ENCODE data around the gene STIMATE. TPM values are rescaled to one million over a fixed set of nuclear protein-coding genes. Genes with fewer than 3 reads are reported as not detected.

Gene STIMATE
- total and polyA plus RNA-seq, 9 of the 15 experiments (the other 6 are each of a cell fraction or from before 2014, with no cell fraction given) = 0.14 to 7.7 (median 4.9) TPM

GRCh38 chr3:52879581-52879980, 17.8 kb downstream of the STIMATE start:
- no peaks in the 10 kb centered on the region for H3K79me2 ChIP-seq (ENCODE audit: control insufficient read depth, insufficient read depth, low read length)

More at GRCh38 chr3:52879581-52879980, 17.8 kb downstream of the STIMATE start:
- DNase-seq (ENCODE audit: extremely low read depth in 1 of 4, low spot score in 3 of 4) (no peak), FAIRE-seq (no peak), ATAC-seq (no peak)
- intact Hi-C loops (cut with micrococcal nuclease) = no loop called here
- Histone ChIP-seq H3K4me1 (replicated peaks in 1 of 2; ENCODE audit: control insufficient read depth in 2 of 2, insufficient read depth in 2 of 2, low read length in 2 of 2) (peaks cover 4 to 18% of the 10 kb centered on the region in 2 experiments; a peak in 4 of 5 replicates), H3K4me2 (ENCODE audit: insufficient read depth, low read length) (no peak overlapping the region), H3K4me3 (no peak overlapping the region), H3K27ac (ENCODE audit: extremely low read depth, low read depth, low read length) (no peak overlapping the region), H3K27me3 (ENCODE audit: control insufficient read depth in 2 of 2, insufficient read depth in 2 of 2, low read length in 2 of 2) (no peaks in the 10 kb centered on the region), H3K9me1 (ENCODE audit: control insufficient read depth, insufficient read depth, low read length) (no peaks in the 10 kb centered on the region), H3K9ac (ENCODE audit: insufficient read depth in 1 of 2, low read depth in 2 of 2, low read length in 2 of 2) (no peak overlapping the region), H2AFZ (ENCODE audit: low read depth, low read length) (no peak overlapping the region), H4K20me1 (replicated peaks; ENCODE audit: control insufficient read depth, insufficient read depth, low read length) (no peaks in the 10 kb centered on the region), H3K9me3 (replicated peaks; ENCODE audit: control insufficient read depth, insufficient read depth, low read depth, low read length) (no peaks in the 10 kb centered on the region), H3K36me3 (ENCODE audit: control insufficient read depth, insufficient read depth, low read length) (no peaks in the 10 kb centered on the region)
- BruUV-seq (replicated peaks) = no TSS peak
- ChIA-PET CTCF (ENCODE audit: low intra/inter-chr PET ratio) (no interaction called here), POLR2A (interaction anchor here (2.1 kb wide), 1 partner anchor 14 kb away, joined by 11 read pairs; no protein-coding TSS in a partner anchor)
- WGBS (ENCODE audit: insufficient coverage, low coverage, missing lambda C conversion rate) = no CpG with 5 or more reads among the region's 4 CpGs
- no peak for TF ChIP-seq FOXM1 (IDR thresholded peaks at IDR 0.05; ENCODE audit: low read depth)
- no peak for TF ChIP-seq FOXM1 (CRISPR knock-in tag; IDR thresholded peaks at IDR 0.05; ENCODE audit: low read depth)
- TF ChIP-seq ZNF551 (CRISPR knock-in tag; IDR thresholded peaks at IDR 0.05) = no peak
- TF ChIP-seq MTA1 (IDR thresholded peaks at IDR 0.05; ENCODE audit: borderline replicate concordance) = no peak
- no peak for TF ChIP-seq NR1H2 (CRISPR knock-in tag; IDR thresholded peaks at IDR 0.05)
- TF ChIP-seq ZZZ3 (IDR thresholded peaks at IDR 0.05) = no peak
- TF ChIP-seq CTBP1 (IDR thresholded peaks at IDR 0.05; ENCODE audit: borderline replicate concordance) = no peak
- TF ChIP-seq HINFP (tag; conservative IDR thresholded peaks at IDR 0.05; ENCODE audit: low read depth) = no peak
- no peak for TF ChIP-seq TAF7 (tag; IDR thresholded peaks at IDR 0.05)
- TF ChIP-seq ZNF121 (CRISPR knock-in tag; conservative IDR thresholded peaks at IDR 0.05) = no peak
- TF ChIP-seq MCM2 (IDR thresholded peaks at IDR 0.05; ENCODE audit: low read depth) = no peak
- no peak for TF ChIP-seq PYGO2 (tag; IDR thresholded peaks at IDR 0.05)
- TF ChIP-seq ZNF561 (CRISPR knock-in tag; conservative IDR thresholded peaks at IDR 0.05) = no peak
- TF ChIP-seq ZBTB1 (CRISPR knock-in tag; IDR thresholded peaks at IDR 0.05; ENCODE audit: borderline replicate concordance, low read depth) = no peak
- no peak for TF ChIP-seq RAD51 (IDR thresholded peaks at IDR 0.05; ENCODE audit: borderline replicate concordance, low read depth)
- TF ChIP-seq, protein P1, sequence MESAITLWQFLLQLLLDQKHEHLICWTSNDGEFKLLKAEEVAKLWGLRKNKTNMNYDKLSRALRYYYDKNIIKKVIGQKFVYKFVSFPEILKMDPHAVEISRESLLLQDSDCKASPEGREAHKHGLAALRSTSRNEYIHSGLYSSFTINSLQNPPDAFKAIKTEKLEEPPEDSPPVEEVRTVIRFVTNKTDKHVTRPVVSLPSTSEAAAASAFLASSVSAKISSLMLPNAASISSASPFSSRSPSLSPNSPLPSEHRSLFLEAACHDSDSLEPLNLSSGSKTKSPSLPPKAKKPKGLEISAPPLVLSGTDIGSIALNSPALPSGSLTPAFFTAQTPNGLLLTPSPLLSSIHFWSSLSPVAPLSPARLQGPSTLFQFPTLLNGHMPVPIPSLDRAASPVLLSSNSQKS (CRISPR knock-in tag; IDR thresholded peaks at IDR 0.05) = no peak
- TF ChIP-seq COPS2 (conservative IDR thresholded peaks at IDR 0.05) = no peak
- no peak for TF ChIP-seq CHD1 (IDR thresholded peaks at IDR 0.05; ENCODE audit: low read length)
- TF ChIP-seq CAMTA2 (CRISPR knock-in tag; conservative IDR thresholded peaks at IDR 0.05) = no peak
- TF ChIP-seq KDM1A (IDR thresholded peaks at IDR 0.05) = no peak
- in situ Hi-C loops (cut with MboI) = no loop called here

Measured in K562 (cell line).